HL-60 (cell line): ENCODE measurements around the gene NABP2.

Source experiments
- CTCF ChIP-seq: IDR thresholded peaks from one replicate; pipeline ENCODE4 v1.5.1; 2011; ENCODE audit warnings: low read length, control low read depth, inconsistent platforms; ENCODE audit not compliant: insufficient read depth
- POLR2AphosphoS5 ChIP-seq: IDR thresholded peaks from 2 replicates; pipeline ENCODE4 v1.6.1; 2012; ENCODE audit warnings: low read depth
- REST ChIP-seq: IDR thresholded peaks from 2 replicates; pipeline ENCODE4 v1.6.1; 2012; ENCODE audit warnings: low read depth; ENCODE audit not compliant: insufficient replicate concordance
- SPI1 ChIP-seq: IDR thresholded peaks from 2 replicates; pipeline ENCODE4 v1.6.1; 2012; ENCODE audit warnings: low read depth, mild to moderate bottlenecking, borderline replicate concordance

GRCh38 chr12:56257491-56258067, 33.4 kb downstream of the NABP2 start:
- TF ChIP-seq REST (no peak), CTCF (no peak), POLR2AphosphoS5 (no peak), SPI1 (no peak)
